HL-60 (cell line): Measurements from ENCODE around the gene AOPEP.

Experiments
- GABPA ChIP-seq: IDR thresholded peaks from 2 replicates; pipeline ENCODE4 v1.6.1; 2012; ENCODE audit warnings: low read depth
- POLR2AphosphoS5 ChIP-seq: IDR thresholded peaks from 2 replicates; pipeline ENCODE4 v1.6.1; 2012; ENCODE audit warnings: low read depth
- SPI1 ChIP-seq: IDR thresholded peaks from 2 replicates; pipeline ENCODE4 v1.6.1; 2012; ENCODE audit warnings: low read depth, mild to moderate bottlenecking, borderline replicate concordance
- TF ChIP-seq, protein P1 (sequence below): IDR thresholded peaks from one replicate; pipeline ENCODE4 v1.5.1; 2011; ENCODE audit warnings: low read length, control low read depth, inconsistent platforms; ENCODE audit not compliant: insufficient read depth
- TF ChIP-seq, protein P2 (sequence below): IDR thresholded peaks from 2 replicates; pipeline ENCODE4 v1.6.1; 2012; ENCODE audit warnings: low read depth; ENCODE audit not compliant: insufficient replicate concordance

- TF ChIP-seq, protein P1, sequence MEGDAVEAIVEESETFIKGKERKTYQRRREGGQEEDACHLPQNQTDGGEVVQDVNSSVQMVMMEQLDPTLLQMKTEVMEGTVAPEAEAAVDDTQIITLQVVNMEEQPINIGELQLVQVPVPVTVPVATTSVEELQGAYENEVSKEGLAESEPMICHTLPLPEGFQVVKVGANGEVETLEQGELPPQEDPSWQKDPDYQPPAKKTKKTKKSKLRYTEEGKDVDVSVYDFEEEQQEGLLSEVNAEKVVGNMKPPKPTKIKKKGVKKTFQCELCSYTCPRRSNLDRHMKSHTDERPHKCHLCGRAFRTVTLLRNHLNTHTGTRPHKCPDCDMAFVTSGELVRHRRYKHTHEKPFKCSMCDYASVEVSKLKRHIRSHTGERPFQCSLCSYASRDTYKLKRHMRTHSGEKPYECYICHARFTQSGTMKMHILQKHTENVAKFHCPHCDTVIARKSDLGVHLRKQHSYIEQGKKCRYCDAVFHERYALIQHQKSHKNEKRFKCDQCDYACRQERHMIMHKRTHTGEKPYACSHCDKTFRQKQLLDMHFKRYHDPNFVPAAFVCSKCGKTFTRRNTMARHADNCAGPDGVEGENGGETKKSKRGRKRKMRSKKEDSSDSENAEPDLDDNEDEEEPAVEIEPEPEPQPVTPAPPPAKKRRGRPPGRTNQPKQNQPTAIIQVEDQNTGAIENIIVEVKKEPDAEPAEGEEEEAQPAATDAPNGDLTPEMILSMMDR: no peak
- TF ChIP-seq GABPA: no peak
- TF ChIP-seq, protein P2, sequence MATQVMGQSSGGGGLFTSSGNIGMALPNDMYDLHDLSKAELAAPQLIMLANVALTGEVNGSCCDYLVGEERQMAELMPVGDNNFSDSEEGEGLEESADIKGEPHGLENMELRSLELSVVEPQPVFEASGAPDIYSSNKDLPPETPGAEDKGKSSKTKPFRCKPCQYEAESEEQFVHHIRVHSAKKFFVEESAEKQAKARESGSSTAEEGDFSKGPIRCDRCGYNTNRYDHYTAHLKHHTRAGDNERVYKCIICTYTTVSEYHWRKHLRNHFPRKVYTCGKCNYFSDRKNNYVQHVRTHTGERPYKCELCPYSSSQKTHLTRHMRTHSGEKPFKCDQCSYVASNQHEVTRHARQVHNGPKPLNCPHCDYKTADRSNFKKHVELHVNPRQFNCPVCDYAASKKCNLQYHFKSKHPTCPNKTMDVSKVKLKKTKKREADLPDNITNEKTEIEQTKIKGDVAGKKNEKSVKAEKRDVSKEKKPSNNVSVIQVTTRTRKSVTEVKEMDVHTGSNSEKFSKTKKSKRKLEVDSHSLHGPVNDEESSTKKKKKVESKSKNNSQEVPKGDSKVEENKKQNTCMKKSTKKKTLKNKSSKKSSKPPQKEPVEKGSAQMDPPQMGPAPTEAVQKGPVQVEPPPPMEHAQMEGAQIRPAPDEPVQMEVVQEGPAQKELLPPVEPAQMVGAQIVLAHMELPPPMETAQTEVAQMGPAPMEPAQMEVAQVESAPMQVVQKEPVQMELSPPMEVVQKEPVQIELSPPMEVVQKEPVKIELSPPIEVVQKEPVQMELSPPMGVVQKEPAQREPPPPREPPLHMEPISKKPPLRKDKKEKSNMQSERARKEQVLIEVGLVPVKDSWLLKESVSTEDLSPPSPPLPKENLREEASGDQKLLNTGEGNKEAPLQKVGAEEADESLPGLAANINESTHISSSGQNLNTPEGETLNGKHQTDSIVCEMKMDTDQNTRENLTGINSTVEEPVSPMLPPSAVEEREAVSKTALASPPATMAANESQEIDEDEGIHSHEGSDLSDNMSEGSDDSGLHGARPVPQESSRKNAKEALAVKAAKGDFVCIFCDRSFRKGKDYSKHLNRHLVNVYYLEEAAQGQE: no peak
- no peak for TF ChIP-seq POLR2AphosphoS5
- TF ChIP-seq SPI1: no peak
Observed at GRCh38 chr9:94805585-94805984, 79.1 kb downstream of the AOPEP start.
